Spleen (tissue), 7 donors: ENCODE results near the gene ATF4.

ENCODE experiments used
- CTCF ChIP-seq, 11 experiments: fragments of 200-600 bp in 7 of 11; fragments of 450-650 bp in 4 of 11; sonication (generic) in 4 of 11; IDR thresholded peaks in 8 of 11; conservative IDR thresholded peaks in 3 of 11; 1 replicate in 7 of 11; 2 replicates in 4 of 11; pipeline versions ENCODE4 v1.4.0 to v1.8.0; 2016 to 2021; ENCODE audit warnings: antibody characterized with exemption in 11 of 11, inconsistent platforms in 4 of 11, mild to moderate bottlenecking in 1 of 11
- POLR2A ChIP-seq, 3 donors: fragments of 450-650 bp; IDR thresholded peaks; one replicate each; pipeline ENCODE4 v1.5.1; 2017; ENCODE audit warnings: antibody characterized with exemption in 3 of 3, mild to moderate bottlenecking in 1 of 3
- POLR2AphosphoS5 ChIP-seq, 3 donors: sonication (generic); formaldehyde crosslinking; IDR thresholded peaks; one replicate each; pipeline ENCODE4 v1.5.1; 2017; ENCODE audit warnings: antibody characterized with exemption in 3 of 3
- donor health status: DM: no; HTN: no; CAD: no; lungs with moderate emphysema.
- donor health status: DM: no; HTN: no; CAD: no.
- donor health status: DM: no; HTN: no; CAD: no.

GRCh38 chr22:39528080-39528661, 7.8 kb downstream of the ATF4 start:
- TF ChIP-seq CTCF (IDR thresholded peaks at IDR 0.05 in 8 of 11, conservative IDR thresholded peaks at IDR 0.05 in 3 of 11): no peak
- TF ChIP-seq POLR2AphosphoS5 (IDR thresholded peaks at IDR 0.05): peak in 2 of 3 donors; percentile 34 to 61
- TF ChIP-seq POLR2A (IDR thresholded peaks at IDR 0.05): no peak
